Testis (tissue), 3 donors: ENCODE results near the gene RPTOR. TPM values are rescaled to one million over a fixed set of nuclear protein-coding genes. Genes with fewer than 3 reads are reported as not detected.

Experiments used
- DNase-seq: peaks from one replicate; pipeline ENCODE4 v3.0.0-alpha.2; 2019
- H3K27ac ChIP-seq, 2 donors: fragments of 200-600 bp; sonication (generic); one replicate each; pipeline ENCODE4 v1.5.1; 2019
- H3K27me3 ChIP-seq: fragments of 200-600 bp; sonication (generic); one replicate; pipeline ENCODE4 v1.5.1; 2019
- H3K36me3 ChIP-seq: fragments of 200-600 bp; sonication (generic); one replicate; pipeline ENCODE4 v1.5.1; 2017; ENCODE audit warnings: low read depth; ENCODE audit errors: missing control alignments
- H3K4me1 ChIP-seq: fragments of 200-600 bp; sonication (generic); one replicate; pipeline ENCODE4 v1.5.1; 2019
- H3K4me3 ChIP-seq, 2 donors: fragments of 200-600 bp; sonication (generic); one replicate each; pipeline ENCODE4 v1.5.1; 2017 to 2019
- H3K9me3 ChIP-seq: fragments of 200-600 bp; sonication (generic); one replicate; pipeline ENCODE4 v1.5.1; 2017
- POLR2A ChIP-seq: fragments of 450-650 bp; IDR thresholded peaks from one replicate; pipeline ENCODE4 v1.6.1; 2017; ENCODE audit warnings: antibody characterized with exemption, mild to moderate bottlenecking, moderate library complexity
- WGBS, 2 donors: methylation state at CpG; one replicate each; pipeline ENCODE4 v1.1.5; 2018; 5-methylcytosine and 5-hydroxymethylcytosine counted together
- intact Hi-C: fragments of 100-400 bp; cut with DNase I; formaldehyde crosslinking; loops from one replicate; pipeline ENCODE4 v1.15.1; 2023; ENCODE audit warnings: low total_unique reads
- polyA plus RNA-seq: library from polyadenylated mRNA; stranded (reverse); fragments of 350-450 nt; fragmentation: Illumina TruSeq; extraction: RNeasy Lipid Tissue Mini Kit (QIAGEN cat#74804); gene quantifications from one replicate; pipeline ENCODE4 v1.2.3, GENCODE V29; 2014; ENCODE audit warnings: low read depth, low replicate concordance; ENCODE audit not compliant: insufficient read depth
- total RNA-seq, 2 donors: library from RNA; depleted of rRNA; stranded (reverse); fragments of >200 nt; gene quantifications; one replicate each; pipeline ENCODE4 v1.2.3, GENCODE V29; 2016
- TF ChIP-seq, protein P1 (sequence below), 3 experiments: fragments of 450-650 bp in 2 of 3; fragments of 200-600 bp in 1 of 3; sonication (generic) in 1 of 3; IDR thresholded peaks; one replicate each; pipeline ENCODE4 v1.5.1; 2016 to 2019; ENCODE audit warnings: antibody characterized with exemption in 3 of 3, mild to moderate bottlenecking in 2 of 3, moderate library complexity in 1 of 3

The RPTOR gene
- total and polyA plus RNA-seq, 3 donors from 2014 or later: 21.8 to 68.3 (median 56.6) TPM

DNA sequence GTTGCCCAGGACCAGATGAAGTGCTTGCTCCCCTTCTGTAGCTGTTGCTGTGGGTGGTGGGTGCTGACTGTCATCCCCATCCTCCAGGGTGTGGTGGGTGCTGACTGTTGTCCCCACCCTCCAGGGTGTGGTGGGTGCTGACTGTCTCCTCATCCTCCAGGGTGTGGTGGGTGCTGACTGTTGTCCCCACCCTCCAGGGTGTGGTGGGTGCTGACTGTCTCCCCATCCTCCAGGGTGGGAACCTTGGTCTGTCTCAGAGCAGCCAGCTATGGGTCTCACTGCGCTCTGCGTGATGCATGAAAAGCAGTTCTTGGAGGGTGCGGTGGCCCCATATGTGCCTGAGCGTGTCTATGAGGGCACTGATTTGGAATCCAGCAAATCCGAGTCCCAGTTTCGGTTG is 163.8 kb downstream of the RPTOR start:
- Histone ChIP-seq H3K4me1 (no peaks in the 10 kb centered on the region), H3K27me3 (no peaks in the 10 kb centered on the region), H3K9me3 (no peaks in the 10 kb centered on the region), H3K27ac (no peak overlapping the region), H3K36me3 (no peaks in the 10 kb centered on the region), H3K4me3 (no peak overlapping the region)
- WGBS, 2 donors: 94% methylated on average over 6 of the region's 6 CpGs
- intact Hi-C loops: no loop called here
- TF ChIP-seq, protein P1, sequence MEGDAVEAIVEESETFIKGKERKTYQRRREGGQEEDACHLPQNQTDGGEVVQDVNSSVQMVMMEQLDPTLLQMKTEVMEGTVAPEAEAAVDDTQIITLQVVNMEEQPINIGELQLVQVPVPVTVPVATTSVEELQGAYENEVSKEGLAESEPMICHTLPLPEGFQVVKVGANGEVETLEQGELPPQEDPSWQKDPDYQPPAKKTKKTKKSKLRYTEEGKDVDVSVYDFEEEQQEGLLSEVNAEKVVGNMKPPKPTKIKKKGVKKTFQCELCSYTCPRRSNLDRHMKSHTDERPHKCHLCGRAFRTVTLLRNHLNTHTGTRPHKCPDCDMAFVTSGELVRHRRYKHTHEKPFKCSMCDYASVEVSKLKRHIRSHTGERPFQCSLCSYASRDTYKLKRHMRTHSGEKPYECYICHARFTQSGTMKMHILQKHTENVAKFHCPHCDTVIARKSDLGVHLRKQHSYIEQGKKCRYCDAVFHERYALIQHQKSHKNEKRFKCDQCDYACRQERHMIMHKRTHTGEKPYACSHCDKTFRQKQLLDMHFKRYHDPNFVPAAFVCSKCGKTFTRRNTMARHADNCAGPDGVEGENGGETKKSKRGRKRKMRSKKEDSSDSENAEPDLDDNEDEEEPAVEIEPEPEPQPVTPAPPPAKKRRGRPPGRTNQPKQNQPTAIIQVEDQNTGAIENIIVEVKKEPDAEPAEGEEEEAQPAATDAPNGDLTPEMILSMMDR (IDR thresholded peaks at IDR 0.05): no peak
- no peak for TF ChIP-seq POLR2A
- DNase-seq: no peak

DNA sequence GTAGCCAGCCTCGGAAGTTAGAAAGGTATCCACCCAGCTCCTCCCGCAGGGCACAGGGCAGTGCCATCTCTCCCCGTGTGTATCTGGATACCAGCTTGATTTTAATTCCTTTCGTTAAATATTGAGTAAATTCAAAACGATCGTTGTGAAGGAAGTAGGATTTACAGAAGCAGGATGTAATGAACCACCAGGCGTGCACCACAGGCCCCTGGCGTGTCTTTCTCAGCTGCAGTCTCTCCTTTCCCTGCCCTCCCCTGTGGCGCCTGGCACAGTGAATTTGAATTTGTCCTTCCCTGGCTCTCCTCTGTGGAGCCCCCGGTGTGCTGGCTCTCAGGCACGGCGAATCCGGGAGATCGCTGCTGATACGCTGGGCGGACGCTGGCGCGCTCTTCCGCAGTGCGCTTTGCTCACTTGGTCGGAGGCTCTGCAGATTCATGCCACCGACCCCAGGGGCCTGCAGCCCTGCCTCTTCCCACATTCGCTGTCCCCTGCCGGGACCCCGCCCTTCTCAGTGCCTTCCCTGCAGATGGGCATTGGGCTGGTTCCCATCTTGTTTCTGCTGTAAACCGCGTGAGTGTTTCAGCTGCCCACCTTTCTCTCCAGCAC is 164.6 kb downstream of the RPTOR start:
- 86 to 89% methylated on average over 28 of the region's 28 CpGs for WGBS, 2 donors
- TF ChIP-seq, protein P1 (IDR thresholded peaks at IDR 0.05): no peak
- no peak for TF ChIP-seq POLR2A
- Histone ChIP-seq H3K36me3 (no peaks in the 10 kb centered on the region), H3K27ac (no peak overlapping the region), H3K27me3 (no peaks in the 10 kb centered on the region), H3K9me3 (no peaks in the 10 kb centered on the region), H3K4me1 (no peaks in the 10 kb centered on the region), H3K4me3 (no peak overlapping the region)
- DNase-seq: no peak
- intact Hi-C loops: no loop called here

DNA sequence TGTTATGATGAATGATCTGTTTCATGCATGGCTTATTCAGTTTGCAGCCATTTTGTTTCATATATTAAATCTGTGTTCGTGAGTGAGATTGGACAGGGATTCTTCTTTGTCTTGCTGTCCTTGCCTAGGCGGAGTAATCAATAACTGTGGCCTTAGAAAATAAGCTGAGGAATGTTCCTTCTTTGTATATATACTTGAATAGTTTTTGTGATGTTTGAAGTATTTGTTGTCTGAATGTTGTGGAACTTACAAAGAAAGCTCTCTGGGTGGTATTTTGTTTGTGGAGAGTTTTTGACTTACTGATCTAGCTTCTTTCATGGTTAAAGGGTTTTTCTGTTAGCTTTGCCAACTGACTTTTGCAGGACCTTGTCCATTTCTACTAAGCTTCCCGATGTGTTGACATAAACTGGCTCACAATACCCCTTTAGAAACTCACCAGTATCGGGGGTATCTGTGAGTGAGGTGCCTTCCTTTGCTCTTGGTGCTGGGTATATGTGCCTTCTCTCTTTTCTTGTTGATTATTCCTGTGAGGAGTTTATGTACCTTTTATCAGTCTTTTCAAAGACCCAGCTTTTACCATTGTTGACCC is 166.2 kb downstream of the RPTOR start:
- no peak overlapping the region for H3K4me3 ChIP-seq
- H3K27me3 ChIP-seq: no peaks in the 10 kb centered on the region
- no peaks in the 10 kb centered on the region for H3K36me3 ChIP-seq
- H3K4me1 ChIP-seq: no peaks in the 10 kb centered on the region
- H3K27ac ChIP-seq: no peak overlapping the region
- WGBS, 2 donors: 89 to 94% methylated on average over 4 of the region's 4 CpGs
- no peak for TF ChIP-seq POLR2A
- TF ChIP-seq, protein P1 (IDR thresholded peaks at IDR 0.05): no peak
- H3K9me3 ChIP-seq: no peaks in the 10 kb centered on the region
- intact Hi-C loops: no loop called here
- no peak for DNase-seq

DNA sequence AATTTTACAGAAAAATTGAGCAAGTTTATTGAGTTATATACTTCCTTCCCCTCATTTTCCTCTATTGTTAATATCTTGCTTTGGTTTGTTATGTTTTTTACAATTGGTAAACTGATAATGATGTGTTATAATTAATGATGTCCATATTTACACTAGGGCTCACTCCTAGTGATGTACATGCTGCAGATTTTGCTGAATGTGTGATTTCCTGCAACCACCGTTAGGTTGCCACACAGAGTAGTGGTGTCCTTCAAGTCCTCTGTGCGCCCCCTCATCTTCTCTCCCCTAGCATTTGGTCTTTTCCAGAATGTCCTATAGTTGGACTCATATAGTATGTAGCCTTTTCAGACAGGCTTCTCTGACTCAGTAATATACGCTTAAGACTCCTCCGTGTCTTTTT is 167.5 kb downstream of the RPTOR start:
- Histone ChIP-seq H3K9me3 (no peaks in the 10 kb centered on the region), H3K4me1 (no peaks in the 10 kb centered on the region), H3K27me3 (no peaks in the 10 kb centered on the region), H3K4me3 (no peak overlapping the region), H3K36me3 (no peaks in the 10 kb centered on the region), H3K27ac (no peak overlapping the region)
- 87 to 94% methylated on average over 4 of the region's 4 CpGs for WGBS, 2 donors
- intact Hi-C loops: no loop called here
- TF ChIP-seq POLR2A: no peak
- TF ChIP-seq, protein P1 (IDR thresholded peaks at IDR 0.05): no peak
- DNase-seq: no peak

DNA sequence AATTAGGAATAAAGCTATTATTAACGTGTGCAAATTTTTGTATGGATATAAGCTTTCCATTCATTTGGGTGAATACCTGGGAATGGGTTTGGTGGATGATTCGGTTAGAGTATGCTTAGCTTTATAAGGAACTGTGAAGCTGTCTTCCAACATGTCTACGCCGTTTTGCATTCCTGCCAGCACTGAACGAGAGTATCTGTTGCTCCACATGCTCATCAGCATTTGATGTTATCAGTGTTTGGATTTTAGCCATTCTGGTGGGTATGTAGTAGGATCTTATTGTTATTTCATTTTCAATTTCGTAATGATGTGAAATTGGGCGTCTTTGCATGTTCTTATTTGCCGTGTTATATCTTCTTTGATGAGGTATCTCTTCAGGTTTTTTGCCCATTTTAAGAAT is 168.0 kb downstream of the RPTOR start:
- Histone ChIP-seq H3K4me3 (no peak overlapping the region), H3K27ac (no peak overlapping the region), H3K36me3 (no peaks in the 10 kb centered on the region), H3K9me3 (no peaks in the 10 kb centered on the region), H3K27me3 (no peaks in the 10 kb centered on the region), H3K4me1 (no peaks in the 10 kb centered on the region)
- no peak for TF ChIP-seq POLR2A
- TF ChIP-seq, protein P1 (IDR thresholded peaks at IDR 0.05): no peak
- WGBS, 2 donors: 83 to 91% methylated on average over 8 of the region's 8 CpGs
- intact Hi-C loops: no loop called here
- no peak for DNase-seq
